Activated T-cell treated with anti-CD3 and anti-CD28 coated beads for 48 hours (primary cell): ENCODE data around the gene GCK.

Experiments
- DNase-seq: peaks from one replicate; pipeline ENCODE4 v3.0.0-alpha.2; 2020; ENCODE audit warnings: low read depth

GCK gene

DNA sequence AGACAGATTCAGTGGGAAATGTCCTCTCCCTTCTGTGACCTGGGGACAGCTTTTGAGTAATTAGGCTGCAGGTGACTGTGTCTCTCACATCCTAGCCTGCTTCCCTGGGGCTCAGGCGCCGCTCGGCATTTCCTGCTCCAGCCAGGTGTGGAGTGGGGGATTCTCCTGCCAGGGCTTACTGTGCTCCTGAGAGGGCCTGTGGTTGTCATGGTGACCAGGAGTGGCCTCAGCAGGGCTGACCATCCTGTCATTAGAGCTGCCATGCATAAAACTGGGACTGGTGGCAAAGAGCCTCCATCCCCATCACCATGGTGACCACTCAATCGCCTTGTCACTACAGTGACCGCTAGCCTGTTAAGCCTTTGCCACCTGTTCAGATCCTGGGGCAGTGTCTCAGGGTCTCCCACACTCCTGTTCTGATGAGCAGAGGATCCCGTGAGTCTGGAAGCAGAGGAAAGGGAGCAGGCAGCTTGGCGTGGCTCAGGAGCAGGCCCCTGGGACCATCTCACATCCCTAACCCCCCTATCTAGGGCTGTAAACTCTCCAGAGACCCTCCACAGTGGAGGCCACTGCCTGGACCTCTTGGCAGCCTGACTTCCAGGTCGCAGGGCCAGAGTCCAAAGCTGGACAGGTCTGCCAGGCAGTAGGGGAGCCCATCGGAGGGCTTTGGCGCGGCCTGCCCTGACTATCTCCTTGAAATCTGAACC lies at the start of gene GCK:
TSS of gene GCK (minus strand) at position 154 of the 707 bp plus-strand sequence. CDS start 486 bp downstream, outside the sequence.
- no peak for DNase-seq

DNA sequence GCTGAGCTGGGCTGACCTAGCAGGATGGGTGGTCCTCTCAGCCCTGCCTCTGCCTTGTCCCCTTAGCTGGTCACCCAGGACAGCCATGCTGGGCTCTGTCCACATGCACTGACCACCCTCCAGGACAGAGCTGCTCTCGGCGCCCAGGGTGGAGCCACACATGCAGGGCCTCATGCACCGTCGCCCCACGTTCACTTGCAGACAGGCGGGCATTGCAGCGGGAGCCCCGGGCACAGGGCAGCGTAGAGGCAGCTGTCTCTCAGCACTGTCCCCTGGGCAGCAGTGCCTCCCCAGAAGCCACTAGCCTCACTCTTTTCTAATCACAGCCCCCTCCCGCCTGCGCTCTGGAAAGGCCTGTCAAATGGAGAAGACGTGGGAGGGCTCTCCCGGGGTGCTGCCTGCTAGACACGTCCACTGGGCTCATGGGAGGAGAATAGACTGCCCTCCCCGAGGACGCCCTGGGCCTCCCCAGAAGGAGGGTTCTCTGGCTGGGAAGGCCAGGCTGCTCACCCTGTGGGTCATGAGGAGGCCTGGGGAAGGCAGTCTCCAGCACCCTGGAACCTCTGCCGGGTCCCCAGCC lies 49.0 kb upstream of the GCK start:
- DNase-seq: no peak

DNA sequence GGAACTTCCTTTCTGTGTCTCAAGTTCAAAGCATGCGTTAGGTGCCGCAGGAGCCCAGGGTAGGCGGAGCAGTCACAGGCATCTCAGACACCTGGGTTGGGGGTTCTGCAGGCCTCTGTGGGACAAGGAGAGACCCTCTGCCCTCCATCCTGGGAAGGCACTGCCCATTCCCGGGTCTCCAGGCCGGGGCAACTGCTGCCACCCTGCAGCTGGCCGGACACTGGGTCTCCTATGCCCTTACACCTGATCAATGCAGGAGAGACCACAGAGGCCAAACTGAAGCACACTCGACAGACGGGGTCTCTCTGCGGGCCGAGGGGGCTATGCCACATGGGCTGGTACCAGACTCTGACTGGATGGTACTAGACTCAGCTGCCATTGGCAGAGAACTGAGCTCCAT lies 48.5 kb upstream of the GCK start:
- DNase-seq: no peak

DNA sequence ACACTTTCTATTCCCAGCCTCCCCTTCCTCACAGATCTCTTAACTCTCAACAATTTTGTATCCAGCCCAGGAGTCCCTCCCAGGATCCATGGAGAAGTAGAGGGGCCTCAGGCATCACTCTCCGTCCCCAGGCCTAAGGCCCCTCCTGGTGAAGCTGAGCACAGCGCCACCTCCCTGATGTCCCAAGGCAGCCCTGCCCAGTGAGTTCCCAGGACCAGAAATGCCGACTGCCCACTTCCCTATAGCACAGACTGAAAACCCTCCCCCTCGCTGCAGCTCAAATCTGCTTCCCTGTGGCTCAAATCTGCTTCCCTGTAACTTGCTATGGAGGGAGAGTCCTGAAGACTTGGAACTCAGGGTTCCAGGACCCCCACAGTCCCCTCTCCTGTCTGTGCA lies 47.1 kb upstream of the GCK start:
- DNase-seq: no peak

DNA sequence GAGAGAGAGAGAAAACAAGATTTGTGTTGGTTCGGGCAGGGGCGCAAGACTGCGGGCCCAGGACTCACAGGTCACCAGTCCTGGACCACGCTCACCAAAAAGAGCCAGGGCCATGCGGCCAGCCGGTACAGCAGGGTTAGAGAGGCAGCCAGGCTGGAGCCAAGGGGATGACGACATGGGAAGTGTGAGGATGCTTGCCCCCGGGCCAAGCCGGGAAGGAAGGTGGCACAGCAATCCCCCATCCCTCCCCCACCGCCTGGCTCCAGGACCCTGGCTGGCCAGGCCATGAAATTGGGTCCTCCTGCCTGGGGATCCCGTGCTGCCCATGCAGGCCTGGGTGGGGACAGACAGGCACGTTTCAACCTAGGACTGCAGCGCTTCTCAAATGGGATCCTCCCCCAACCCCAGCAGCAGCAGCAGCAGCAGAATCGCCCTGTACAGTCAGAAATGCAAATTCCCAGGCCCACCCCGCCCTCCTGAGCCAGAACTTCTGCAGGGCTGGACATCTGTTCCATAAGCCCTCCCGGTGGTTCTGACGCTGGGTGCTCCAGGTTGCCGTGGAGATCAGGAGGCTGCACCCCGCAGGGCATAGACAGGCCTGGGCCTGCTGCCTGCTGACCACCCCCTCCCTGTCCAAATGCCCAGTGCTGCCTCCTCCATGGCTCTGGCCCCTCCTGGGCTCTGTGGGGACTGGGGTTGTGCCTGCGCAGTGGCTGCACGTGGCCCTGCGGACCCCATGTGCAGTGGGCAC lies 46.5 kb upstream of the GCK start:
- no peak for DNase-seq

DNA sequence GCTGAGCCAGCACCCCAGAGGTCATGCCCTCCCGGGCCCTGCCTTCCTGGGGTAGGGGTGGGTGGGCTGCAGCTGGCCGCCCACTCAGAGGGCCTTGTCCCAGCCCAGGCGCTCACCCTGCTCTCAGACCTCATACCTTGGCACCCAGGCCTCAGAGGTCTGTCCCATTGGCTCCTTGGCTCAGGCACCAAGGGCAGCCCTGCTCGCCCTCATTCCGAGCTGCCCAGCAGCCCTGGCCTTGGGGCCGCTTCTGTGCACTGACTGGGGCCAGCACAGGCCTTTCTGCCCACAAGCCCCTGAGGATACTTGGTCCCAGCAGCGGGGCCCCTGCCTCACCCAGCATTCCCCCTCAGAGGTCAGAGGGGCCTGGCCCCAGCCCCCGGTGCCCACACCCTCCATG lies 45.8 kb upstream of the GCK start:
- no peak for DNase-seq

DNA sequence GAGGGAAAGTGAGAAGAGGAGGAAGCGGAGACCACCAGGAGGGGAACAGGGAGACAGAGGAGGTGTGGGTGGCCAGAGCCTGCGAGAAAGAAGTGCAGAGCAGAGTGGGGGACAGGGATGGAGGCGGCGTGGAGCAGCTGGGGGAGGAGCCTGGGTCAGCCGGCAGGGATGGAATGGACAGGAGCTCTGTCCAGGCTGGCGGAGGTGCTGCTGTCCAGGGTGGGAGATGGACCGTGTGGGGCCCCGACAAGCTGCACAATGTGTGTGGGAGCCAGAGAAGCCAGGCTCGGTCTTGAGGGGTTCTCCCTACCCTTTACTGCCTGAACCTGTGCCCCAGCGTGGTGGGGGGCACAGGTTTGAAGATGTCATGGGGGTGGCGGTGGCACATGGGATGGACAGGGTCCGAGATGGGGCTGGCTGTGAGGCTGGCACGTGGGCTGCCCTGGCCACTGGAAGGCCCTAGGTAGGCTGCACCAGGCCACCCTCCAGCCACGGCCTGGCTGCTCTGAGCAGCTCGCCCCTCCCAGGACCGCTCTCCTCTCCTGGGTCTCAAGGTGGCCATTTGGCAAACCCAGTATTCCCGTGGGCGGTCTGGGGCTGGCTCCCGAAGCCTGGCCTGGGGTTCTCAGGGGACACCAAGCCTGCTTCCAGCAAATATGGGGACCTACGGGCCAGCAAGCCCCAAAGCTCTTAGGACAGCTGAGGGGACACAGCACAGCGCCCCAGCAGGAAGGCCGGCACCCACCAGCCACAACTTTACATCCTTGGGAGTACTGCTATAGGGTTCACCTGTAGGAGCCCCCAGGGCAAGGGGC lies 43.9 kb upstream of the GCK start:
- DNase-seq: no peak

DNA sequence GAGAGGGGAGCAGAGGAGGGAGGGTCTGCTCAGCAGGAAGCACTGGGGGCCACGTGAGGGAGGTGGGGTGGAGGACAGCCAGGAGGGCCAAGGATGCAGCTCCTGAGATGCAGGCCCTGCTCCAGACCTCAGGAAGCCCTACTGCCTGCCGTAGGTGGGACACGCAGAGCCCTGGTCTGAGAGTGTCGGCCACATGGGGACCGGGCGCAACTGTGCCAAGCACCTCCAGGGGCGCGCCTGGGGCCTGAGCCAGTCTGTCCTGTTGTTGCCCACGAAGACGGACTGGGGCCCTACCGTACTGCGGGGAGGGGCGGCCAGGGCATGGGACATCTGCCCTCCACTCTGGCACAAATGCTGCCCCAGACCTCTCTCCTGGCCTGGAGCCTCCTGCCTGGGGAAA lies 43.2 kb upstream of the GCK start:
- DNase-seq: no peak

DNA sequence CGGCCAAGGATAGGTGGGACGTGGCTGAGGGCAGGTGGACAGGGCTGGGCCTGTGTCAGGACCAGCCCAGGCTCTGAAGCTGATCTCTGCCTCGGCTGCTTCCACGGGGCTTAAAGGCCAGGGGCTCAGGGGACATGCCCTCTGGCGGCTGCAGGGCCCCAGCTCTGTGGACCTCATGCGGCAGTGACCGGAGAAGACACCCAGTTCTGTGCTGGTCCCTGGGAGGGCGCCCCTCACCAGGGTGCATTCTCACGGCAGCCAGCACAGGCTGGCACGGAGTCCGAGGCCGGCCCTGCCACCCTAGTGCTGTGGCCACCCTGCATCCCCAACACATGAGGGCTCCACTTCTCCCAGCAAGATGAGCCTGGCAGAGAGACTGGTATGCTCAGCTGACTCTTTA lies 41.8 kb upstream of the GCK start:
- no peak for DNase-seq

DNA sequence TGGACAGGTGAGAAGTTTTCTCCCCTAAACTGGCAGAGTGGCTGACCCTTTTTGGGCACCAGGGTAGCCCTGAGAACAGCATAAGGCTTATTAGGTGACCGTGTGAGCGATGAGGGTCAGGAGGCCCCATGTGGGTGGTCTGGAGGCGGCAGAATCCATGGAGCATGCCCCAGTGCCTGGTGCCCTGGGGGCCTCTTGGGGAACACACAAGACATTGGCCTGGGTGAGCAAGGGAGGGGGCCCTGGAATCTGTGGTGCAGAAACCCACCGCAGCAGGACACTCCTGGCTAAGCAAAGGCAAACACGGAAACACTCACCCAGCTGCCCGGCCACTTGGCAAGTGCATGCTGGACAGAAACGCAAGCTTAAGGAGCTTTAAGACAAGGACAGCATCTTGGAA lies 41.0 kb upstream of the GCK start:
- DNase-seq: no peak

DNA sequence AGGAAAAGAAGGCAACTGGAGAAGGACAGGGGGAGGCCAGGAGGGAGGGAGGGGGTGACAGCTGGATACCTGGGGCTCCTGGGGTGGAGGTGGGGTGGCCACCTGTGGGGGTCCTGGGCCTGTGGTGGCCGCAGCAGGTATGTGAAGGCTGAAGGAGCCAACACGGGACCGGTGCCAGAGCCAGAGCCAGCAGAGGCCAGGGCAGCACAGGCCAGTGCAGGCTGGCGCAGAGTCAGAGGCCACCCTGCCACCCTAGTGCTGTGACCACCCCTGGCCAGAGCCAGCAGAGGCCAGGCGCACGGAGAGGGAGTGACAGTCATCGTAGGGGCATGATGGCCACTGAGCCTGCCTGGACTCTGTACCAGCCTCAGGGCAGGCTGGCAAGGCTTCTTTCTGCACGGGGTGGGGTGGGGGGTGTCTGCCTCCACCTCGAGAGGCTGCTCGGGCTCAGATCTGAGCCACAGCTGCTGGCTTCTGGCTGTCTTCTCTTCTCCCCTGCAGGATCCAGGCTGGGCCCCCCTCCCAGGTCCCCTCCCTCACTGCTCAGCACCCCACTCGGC lies 40.4 kb upstream of the GCK start:
- DNase-seq: no peak

DNA sequence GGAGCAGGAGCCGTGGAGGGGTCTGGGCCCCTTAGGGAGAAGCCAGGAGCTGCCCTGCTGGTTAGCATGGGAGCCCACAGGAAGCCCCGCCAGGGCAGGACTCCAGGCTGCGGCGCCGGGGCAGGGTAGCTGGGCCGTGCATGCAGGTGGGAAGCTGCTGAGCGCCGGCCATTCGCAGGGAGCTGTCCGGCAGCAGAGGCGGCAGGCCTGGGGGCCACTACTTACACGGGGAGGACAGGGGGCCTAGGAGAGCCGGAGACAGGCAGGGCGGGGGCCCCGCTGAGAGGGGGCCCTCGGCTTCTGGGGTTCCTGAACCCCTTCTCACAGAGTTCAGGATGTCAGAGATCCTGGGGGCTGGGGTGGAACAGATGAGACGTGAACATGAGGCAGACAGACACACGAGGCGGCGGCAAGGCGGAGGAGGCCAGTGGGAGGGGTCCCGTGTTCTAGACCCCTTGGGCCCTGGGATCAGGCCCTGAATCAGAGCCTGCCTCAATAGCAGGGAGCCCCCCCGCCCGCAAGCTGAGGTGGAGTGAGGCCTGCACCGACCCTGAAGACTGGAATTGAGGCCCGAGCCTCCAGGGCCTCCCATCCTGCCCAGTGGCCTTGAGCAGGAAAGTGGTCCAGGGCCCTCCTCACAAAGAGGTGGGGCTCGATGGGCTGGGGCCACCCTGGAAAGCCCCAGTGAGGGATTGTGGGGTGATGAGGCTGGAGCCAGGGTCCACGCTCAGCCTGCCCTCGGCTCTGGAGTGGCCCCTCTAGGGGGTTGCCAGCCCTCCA lies 39.5 kb upstream of the GCK start:
- no peak for DNase-seq

DNA sequence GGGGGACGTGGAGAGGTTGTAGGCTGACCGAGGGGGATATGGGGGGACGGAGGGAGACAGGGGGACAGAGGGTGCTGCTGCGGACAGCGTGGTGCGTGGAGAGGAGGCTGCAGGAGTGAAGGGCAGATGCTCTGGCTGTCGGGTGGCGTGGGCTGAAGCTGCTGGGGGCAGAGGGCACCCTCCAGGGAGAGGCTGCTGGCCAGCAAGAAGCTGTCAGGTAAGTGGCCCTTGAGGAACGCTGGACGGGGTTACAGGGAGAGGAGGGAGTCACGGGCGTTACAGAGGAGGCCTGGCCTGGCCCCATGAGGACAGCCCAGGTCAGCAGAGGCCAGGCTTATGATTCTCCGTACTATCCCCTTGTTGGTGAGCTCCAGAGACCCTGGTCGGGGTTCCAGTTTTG lies 38.7 kb upstream of the GCK start:
- DNase-seq: no peak

DNA sequence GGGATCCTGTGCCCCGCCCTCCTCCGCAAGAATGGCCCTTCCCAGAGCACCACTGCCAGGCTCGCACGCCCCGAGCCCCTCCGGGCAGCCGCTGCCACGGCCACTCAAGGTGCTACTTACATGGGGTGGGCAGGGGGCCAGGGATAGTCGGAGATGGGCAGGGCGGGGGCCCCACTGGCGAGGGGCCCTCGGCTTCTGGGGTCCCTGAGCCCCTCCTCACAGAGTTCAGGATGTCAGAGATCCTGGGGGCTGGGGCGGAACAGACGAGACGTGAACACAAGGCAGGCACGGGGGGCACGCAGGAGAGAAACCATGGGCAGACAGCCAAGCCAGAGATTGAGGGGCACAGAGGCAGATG lies 37.1 kb upstream of the GCK start:
- no peak for DNase-seq

DNA sequence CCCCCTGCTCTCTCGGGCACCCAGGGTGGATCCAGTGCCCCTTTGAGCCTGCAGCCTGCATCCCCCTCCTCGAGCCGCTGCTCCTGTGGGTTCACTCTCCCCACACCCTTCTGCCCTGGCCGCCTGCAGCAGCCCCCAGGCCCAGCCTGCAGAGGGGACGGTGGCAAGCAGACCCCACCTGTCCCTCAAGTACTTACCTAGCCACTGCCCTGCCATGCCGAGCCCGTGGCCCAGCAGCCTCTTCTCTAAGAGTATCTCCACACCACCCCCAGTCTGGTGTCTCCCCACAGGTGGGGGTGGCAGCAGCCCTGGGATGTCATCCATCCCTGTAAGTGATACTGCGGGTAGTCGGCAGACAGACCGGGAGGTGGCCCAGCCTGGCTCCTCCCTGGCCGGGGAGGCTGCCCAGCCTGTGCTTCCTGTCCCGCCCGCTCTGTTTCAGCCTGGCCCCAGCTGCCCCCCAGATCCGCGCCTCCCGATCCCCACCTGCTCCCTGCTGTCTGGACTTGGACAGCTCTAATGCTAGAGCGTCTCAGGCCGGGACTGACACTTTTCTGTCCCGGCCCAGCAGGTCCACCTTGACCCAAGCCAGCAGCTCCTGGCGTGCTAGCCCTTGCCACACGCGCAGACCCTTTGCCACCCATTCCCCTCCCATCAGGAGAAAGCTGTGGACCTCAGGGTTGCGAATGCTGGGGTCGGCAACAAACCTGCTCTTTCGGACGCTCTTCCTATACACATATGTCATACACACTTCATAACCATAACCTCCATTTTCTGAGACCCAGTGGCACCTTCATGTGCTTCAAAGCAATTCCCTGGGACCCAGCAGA lies 36.5 kb upstream of the GCK start:
- DNase-seq: no peak

DNA sequence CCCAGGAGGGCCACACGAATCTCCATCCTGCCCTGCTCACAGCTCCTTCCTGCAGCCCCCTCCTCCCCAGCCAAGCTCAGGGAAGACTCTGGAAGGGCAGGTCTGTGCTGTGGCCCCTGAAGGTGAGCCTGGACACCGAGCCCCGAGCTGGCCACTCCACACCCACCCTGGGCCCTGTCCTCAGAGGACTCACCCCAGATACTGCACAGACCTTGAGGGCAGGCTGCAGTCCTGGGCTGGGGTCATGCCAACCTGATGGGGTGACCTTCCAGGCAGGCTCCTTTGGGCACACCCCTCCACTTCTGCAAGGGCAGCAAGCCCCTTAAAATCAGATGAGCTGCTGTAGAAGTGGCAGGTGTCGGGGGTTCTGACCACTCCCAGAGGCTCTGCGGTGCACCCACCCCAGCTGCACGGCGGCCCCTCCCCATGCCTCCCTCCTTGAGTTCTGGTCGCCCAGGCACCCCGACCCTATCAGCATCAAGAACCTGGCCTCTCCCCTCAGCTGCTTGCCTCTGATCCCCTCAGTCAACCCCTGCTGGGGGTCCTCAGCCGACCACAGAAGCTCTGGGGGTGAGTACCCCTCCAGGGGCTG lies 35.8 kb upstream of the GCK start:
- DNase-seq: no peak

DNA sequence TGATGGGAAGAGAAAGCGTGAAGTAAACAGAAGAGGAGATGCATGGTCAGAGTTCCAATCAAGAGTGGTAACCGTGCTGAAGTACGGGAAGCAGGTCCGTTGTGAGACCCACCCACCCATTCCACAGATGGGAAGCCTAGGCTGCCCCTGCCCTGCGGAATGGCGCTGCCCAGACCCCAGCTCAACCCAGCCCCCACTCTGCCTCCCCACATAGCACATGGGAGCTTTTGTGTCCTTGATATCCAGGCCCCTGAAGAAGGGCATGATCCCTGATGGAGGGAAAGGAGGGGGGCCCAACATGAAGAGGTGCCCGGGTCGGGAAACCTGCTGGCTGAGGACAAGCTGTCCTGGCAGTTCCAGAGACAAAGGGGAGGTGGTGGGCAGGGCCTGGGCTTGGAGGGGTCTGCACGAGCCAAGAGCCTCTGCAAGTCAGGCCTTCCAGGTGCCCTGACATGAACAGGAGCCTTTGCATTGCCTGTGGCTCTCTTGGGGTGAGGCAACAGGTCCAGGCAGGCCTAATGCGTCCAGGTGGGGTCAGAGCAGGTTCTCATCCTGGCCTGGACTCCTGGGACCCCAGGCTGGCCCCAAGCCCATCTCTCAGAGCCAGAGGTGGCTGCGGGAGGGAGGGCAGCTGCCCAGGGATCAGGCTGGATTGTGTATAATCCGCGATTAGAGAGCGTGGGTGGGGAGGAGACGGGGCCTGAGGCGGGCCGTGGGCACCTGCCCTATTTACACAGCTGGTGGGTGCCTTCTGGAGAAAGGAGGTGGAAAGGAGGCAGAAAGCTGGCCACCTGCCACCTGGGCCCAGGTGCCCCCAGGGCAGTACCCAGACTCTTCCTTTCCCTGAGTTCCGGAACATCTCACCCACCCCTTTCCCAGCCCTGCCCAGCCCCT lies 35.1 kb upstream of the GCK start:
- DNase-seq: no peak

DNA sequence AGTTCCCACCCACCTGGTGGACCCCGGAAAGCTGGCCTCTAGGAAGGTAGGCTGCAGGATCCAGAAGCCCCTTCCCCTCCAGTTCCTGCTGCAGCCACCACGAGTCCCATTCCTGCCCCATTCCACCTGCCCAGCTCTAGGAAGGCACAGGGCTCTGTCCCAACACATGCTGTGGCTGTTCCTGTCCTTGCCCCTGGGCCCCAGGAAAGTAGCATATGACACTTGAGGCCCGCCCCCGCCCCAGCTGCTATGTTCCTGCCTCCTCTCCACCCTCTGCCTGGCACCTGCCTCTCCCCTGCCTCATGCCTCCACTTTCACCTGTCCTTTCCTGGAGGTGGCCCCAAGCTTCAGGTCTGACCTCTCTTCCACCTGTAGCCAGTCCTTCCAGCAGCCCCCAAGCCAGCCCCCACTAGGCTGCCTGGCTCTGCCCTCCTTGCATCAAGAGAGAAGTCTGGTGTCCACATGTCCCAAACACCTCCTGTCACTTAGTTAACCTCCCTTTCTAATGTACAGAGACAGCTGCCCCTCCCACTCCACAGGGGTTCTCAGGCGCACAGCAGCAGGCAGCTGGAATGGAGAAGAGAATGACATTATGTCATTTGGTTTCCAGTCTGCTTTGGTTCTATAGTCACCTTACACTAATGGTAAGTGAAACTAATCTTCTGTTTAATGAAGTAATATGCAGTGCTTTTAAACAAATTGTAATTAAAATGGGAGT lies 34.3 kb upstream of the GCK start:
- no peak for DNase-seq
